ENCODE measurements around the gene CKAP5.
A peak's percentile ranks its signal among the peaks of the same experiment; 100 is the strongest.

Gene CKAP5

GRCh38 chr11:46835897-46836296 is 10.2 kb downstream of the CKAP5 start:
- ChIA-PET CTCF (interaction anchor here (0.6 to 1.1 kb wide), 2 partner anchors 60 to 169 kb away, joined by 3 read pairs; no protein-coding TSS in a partner anchor), POLR2A (no interaction called here)
- no peak for DNase-seq (ENCODE audit: extremely low spot score)
- no peak for TF ChIP-seq LEF1 (IDR thresholded peaks at IDR 0.05; ENCODE audit: borderline replicate concordance)
- TF ChIP-seq FOXA1 (IDR thresholded peaks at IDR 0.05): no peak
- TF ChIP-seq BHLHE40 (IDR thresholded peaks at IDR 0.05; ENCODE audit: borderline replicate concordance): no peak
- no peak for TF ChIP-seq FOXM1 (IDR thresholded peaks at IDR 0.05; ENCODE audit: borderline replicate concordance)
- no peak for TF ChIP-seq ZNF384 (IDR thresholded peaks at IDR 0.05)
- no peak for TF ChIP-seq ARNT (IDR thresholded peaks at IDR 0.05)
- TF ChIP-seq FOXK2 (IDR thresholded peaks at IDR 0.05): no peak
- no peak for TF ChIP-seq ELF4 (IDR thresholded peaks at IDR 0.05)
- no peak for TF ChIP-seq HDGF (IDR thresholded peaks at IDR 0.05; ENCODE audit: borderline replicate concordance)
- TF ChIP-seq SP1 (IDR thresholded peaks at IDR 0.05): no peak
- TF ChIP-seq TARDBP (IDR thresholded peaks at IDR 0.05): no peak
- TF ChIP-seq NFRKB (IDR thresholded peaks at IDR 0.05): no peak
- TF ChIP-seq SUZ12 (IDR thresholded peaks at IDR 0.05): no peak
- no peak for TF ChIP-seq CTBP1 (IDR thresholded peaks at IDR 0.05; ENCODE audit: borderline replicate concordance)
- no peak for TF ChIP-seq L3MBTL2 (conservative IDR thresholded peaks at IDR 0.05)
- no peak for TF ChIP-seq PKNOX1 (IDR thresholded peaks at IDR 0.05)

GRCh38 chr11:46834821-46835220 is 11.3 kb downstream of the CKAP5 start:
- CTCF ChIA-PET: interaction anchor here (0.5 to 1.1 kb wide), 2 partner anchors 29 to 168 kb away, joined by 3 read pairs; no protein-coding TSS in a partner anchor
- POLR2A ChIA-PET: no interaction called here
- TF ChIP-seq LEF1 (IDR thresholded peaks at IDR 0.05; ENCODE audit: borderline replicate concordance) (no peak), ARNT (IDR thresholded peaks at IDR 0.05) (no peak), TARDBP (IDR thresholded peaks at IDR 0.05) (no peak), L3MBTL2 (conservative IDR thresholded peaks at IDR 0.05) (no peak), ZNF384 (IDR thresholded peaks at IDR 0.05) (no peak), NFRKB (IDR thresholded peaks at IDR 0.05) (no peak), SUZ12 (IDR thresholded peaks at IDR 0.05) (no peak), FOXK2 (IDR thresholded peaks at IDR 0.05) (no peak), BHLHE40 (IDR thresholded peaks at IDR 0.05; ENCODE audit: borderline replicate concordance) (no peak), CTBP1 (IDR thresholded peaks at IDR 0.05; ENCODE audit: borderline replicate concordance) (no peak), FOXA1 (IDR thresholded peaks at IDR 0.05) (no peak), HDGF (IDR thresholded peaks at IDR 0.05; ENCODE audit: borderline replicate concordance) (no peak), SP1 (IDR thresholded peaks at IDR 0.05) (no peak), ELF4 (IDR thresholded peaks at IDR 0.05) (no peak), FOXM1 (IDR thresholded peaks at IDR 0.05; ENCODE audit: borderline replicate concordance) (no peak)
- no peak for DNase-seq (ENCODE audit: extremely low spot score)

- TF ChIP-seq SP1 (IDR thresholded peaks at IDR 0.05) (no peak), HDGF (IDR thresholded peaks at IDR 0.05; ENCODE audit: borderline replicate concordance) (no peak), SUZ12 (IDR thresholded peaks at IDR 0.05) (no peak), NFRKB (IDR thresholded peaks at IDR 0.05) (no peak), FOXM1 (IDR thresholded peaks at IDR 0.05; ENCODE audit: borderline replicate concordance) (no peak), ELF4 (IDR thresholded peaks at IDR 0.05) (no peak), ZNF384 (IDR thresholded peaks at IDR 0.05) (no peak), L3MBTL2 (conservative IDR thresholded peaks at IDR 0.05) (no peak), LEF1 (IDR thresholded peaks at IDR 0.05; ENCODE audit: borderline replicate concordance) (no peak), TARDBP (IDR thresholded peaks at IDR 0.05) (no peak)
- POLR2A ChIA-PET: no interaction called here
- CTCF ChIA-PET: no interaction called here
- DNase-seq (ENCODE audit: extremely low spot score): no peak
These were observed 13.4 kb downstream of the CKAP5 start for GRCh38 chr11:46832511-46833214.

GRCh38 chr11:46827995-46828394 is 18.1 kb downstream of the CKAP5 start:
- DNase-seq (ENCODE audit: extremely low spot score): no peak
- POLR2A ChIA-PET: interaction anchor here (0.6 to 1.8 kb wide), 2 partner anchors 17 to 611 kb away, joined by 3 to 5 read pairs; no protein-coding TSS in a partner anchor
- TF ChIP-seq LEF1 (IDR thresholded peaks at IDR 0.05; ENCODE audit: borderline replicate concordance) (no peak), ARNT (IDR thresholded peaks at IDR 0.05) (no peak), ZNF384 (IDR thresholded peaks at IDR 0.05) (no peak), SP1 (IDR thresholded peaks at IDR 0.05) (no peak), FOXA1 (IDR thresholded peaks at IDR 0.05) (no peak), PKNOX1 (IDR thresholded peaks at IDR 0.05) (no peak), L3MBTL2 (conservative IDR thresholded peaks at IDR 0.05) (no peak), SUZ12 (IDR thresholded peaks at IDR 0.05) (no peak), BHLHE40 (IDR thresholded peaks at IDR 0.05; ENCODE audit: borderline replicate concordance) (no peak), NFRKB (IDR thresholded peaks at IDR 0.05) (no peak), FOXK2 (IDR thresholded peaks at IDR 0.05) (no peak), TARDBP (IDR thresholded peaks at IDR 0.05) (no peak), ELF4 (IDR thresholded peaks at IDR 0.05) (no peak)
- CTCF ChIA-PET: no interaction called here

- DNase-seq (ENCODE audit: extremely low spot score): peak; percentile 84
- POLR2A ChIA-PET: interaction anchor here (0.6 to 1.8 kb wide), 3 partner anchors 11 to 20 kb away, joined by 3 to 5 read pairs (median 4); partner anchors contain the start of gene CKAP5
- TF ChIP-seq SP1 (IDR thresholded peaks at IDR 0.05): no peak
- TF ChIP-seq ARNT (IDR thresholded peaks at IDR 0.05): no peak
- TF ChIP-seq CTBP1 (IDR thresholded peaks at IDR 0.05; ENCODE audit: borderline replicate concordance): no peak
- no peak for TF ChIP-seq BHLHE40 (IDR thresholded peaks at IDR 0.05; ENCODE audit: borderline replicate concordance)
- CTCF ChIA-PET: interaction anchor here (0.6 to 1.0 kb wide), 4 partner anchors 14 to 327 kb away, joined by 3 to 6 read pairs (median 4); no protein-coding TSS in a partner anchor
These were observed 19.6 kb downstream of the CKAP5 start for GRCh38 chr11:46826310-46827044.
